WTC11 (cell line): Measurements from ENCODE around the gene RETSAT. TPM values are rescaled to one million over a fixed set of nuclear protein-coding genes. Genes with fewer than 3 reads are reported as not detected.

Source experiments
- ATAC-seq: fragments of 200-7000 bp; cut with Tn5 transposase; 2 replicates; pipeline ENCODE4 v1.10.0; 2021; ENCODE audit warnings: mild to moderate bottlenecking, moderate library complexity
- CTCF ChIA-PET: fragments of 300-600 bp; sonication (Branson Sonifier 250); formaldehyde crosslinking; loops from one replicate; lab custom pipeline; 2021; ENCODE audit warnings: antibody characterized with exemption; lab: Charles Lee
- POLR2A ChIA-PET: fragments of 350-600 bp; sonication (Branson Sonifier 250); formaldehyde crosslinking; loops from one replicate; lab custom pipeline; 2021; ENCODE audit warnings: antibody characterized with exemption; lab: Charles Lee
- DNase-seq: peaks from one replicate; pipeline ENCODE4 v3.0.0; 2021; ENCODE audit warnings: low spot score
- H3K27ac Mint-ChIP-seq: 2 replicates; pipeline ENCODE4 v1.8.0; 2021; ENCODE audit warnings: mixed read lengths
- H3K27me3 Mint-ChIP-seq: 2 replicates; pipeline ENCODE4 v1.8.0; 2021; ENCODE audit warnings: low read depth, mild to moderate bottlenecking, moderate library complexity, mixed read lengths
- H3K36me3 Mint-ChIP-seq: 2 replicates; pipeline ENCODE4 v1.8.0; 2021; ENCODE audit warnings: mixed read lengths
- H3K4me1 Mint-ChIP-seq: 2 replicates; pipeline ENCODE4 v1.8.0; 2022; ENCODE audit warnings: mixed read lengths
- H3K4me3 Mint-ChIP-seq: 2 replicates; pipeline ENCODE4 v1.8.0; 2021; ENCODE audit warnings: mild to moderate bottlenecking, moderate library complexity, mixed read lengths
- H3K9me3 Mint-ChIP-seq: 2 replicates; pipeline ENCODE4 v1.8.0; 2021; ENCODE audit warnings: mixed read lengths
- FOXJ3 ChIP-seq: sonication (generic); formaldehyde crosslinking; IDR thresholded peaks from 2 replicates; pipeline ENCODE4 v1.9.0; 2021; ENCODE audit warnings: missing genetic modification reagents, mild to moderate bottlenecking, borderline replicate concordance
- FOXK1 ChIP-seq: sonication (generic); formaldehyde crosslinking; IDR thresholded peaks from 2 replicates; pipeline ENCODE4 v1.8.0; 2022; ENCODE audit warnings: mild to moderate bottlenecking, moderate library complexity, missing genetic modification reagents
- GABPB1 ChIP-seq: sonication (generic); formaldehyde crosslinking; IDR thresholded peaks from 2 replicates; pipeline ENCODE4 v1.8.1; 2023; ENCODE audit warnings: mild to moderate bottlenecking, missing genetic modification reagents
- GTF2I ChIP-seq: fragments of 250-450 bp; sonication (Bioruptor Pico); conservative IDR thresholded peaks from 2 replicates; pipeline ENCODE4 v1.4.0; 2021; ENCODE audit warnings: mild to moderate bottlenecking
- KAT7 ChIP-seq: sonication (generic); formaldehyde crosslinking; IDR thresholded peaks from 2 replicates; pipeline ENCODE4 v1.8.1; 2023; ENCODE audit warnings: missing genetic modification reagents, mild to moderate bottlenecking, borderline replicate concordance
- SMAD3 ChIP-seq: sonication (generic); formaldehyde crosslinking; IDR thresholded peaks from 2 replicates; pipeline ENCODE4 v1.8.0; 2022; ENCODE audit warnings: missing genetic modification reagents, mild to moderate bottlenecking, borderline replicate concordance
- TEAD1 ChIP-seq: sonication (generic); formaldehyde crosslinking; IDR thresholded peaks from 2 replicates; pipeline ENCODE4 v1.8.0; 2022; ENCODE audit warnings: mild to moderate bottlenecking, missing genetic modification reagents
- TP53 ChIP-seq: sonication (generic); formaldehyde crosslinking; IDR thresholded peaks from 2 replicates; pipeline ENCODE4 v1.8.1; 2023; ENCODE audit warnings: mild to moderate bottlenecking, missing genetic modification reagents
- ZNF138 ChIP-seq: sonication (generic); formaldehyde crosslinking; conservative IDR thresholded peaks from 2 replicates; pipeline ENCODE4 v1.8.1; 2022; ENCODE audit warnings: mild to moderate bottlenecking, moderate library complexity, missing genetic modification reagents
- ZNF317 ChIP-seq: sonication (generic); formaldehyde crosslinking; IDR thresholded peaks from 2 replicates; pipeline ENCODE4 v1.8.1; 2023; ENCODE audit warnings: low read depth, mild to moderate bottlenecking, moderate library complexity, missing genetic modification reagents, borderline replicate concordance
- total RNA-seq: library from RNA; stranded (reverse); gene quantifications from 3 replicates; pipeline ENCODE4 v1.2.3, GENCODE V29; 2021
- TF ChIP-seq, protein P1 (sequence below): fragments of 250-450 bp; sonication (Bioruptor Pico); IDR thresholded peaks from 2 replicates; pipeline ENCODE4 v1.9.0; 2021; ENCODE audit warnings: mild to moderate bottlenecking
- TF ChIP-seq, protein P2 (sequence below): sonication (generic); formaldehyde crosslinking; IDR thresholded peaks from 2 replicates; pipeline ENCODE4 v1.8.1; 2022; ENCODE audit warnings: missing genetic modification reagents, borderline replicate concordance
- TF ChIP-seq, protein P3 (sequence below): sonication (generic); formaldehyde crosslinking; IDR thresholded peaks from 2 replicates; pipeline ENCODE4 v1.8.1; 2022; ENCODE audit warnings: mild to moderate bottlenecking, missing genetic modification reagents, moderate library complexity, borderline replicate concordance
- TF ChIP-seq, protein P4 (sequence below): sonication (generic); formaldehyde crosslinking; IDR thresholded peaks from 2 replicates; pipeline ENCODE4 v1.8.1; 2022; ENCODE audit warnings: low read depth, mild to moderate bottlenecking, moderate library complexity, missing genetic modification reagents, borderline replicate concordance
- TF ChIP-seq, protein P5 (sequence below): sonication (generic); formaldehyde crosslinking; IDR thresholded peaks from 2 replicates; pipeline ENCODE4 v1.8.0; 2022; ENCODE audit warnings: mild to moderate bottlenecking, missing genetic modification reagents
- TF ChIP-seq, protein P6 (sequence below): sonication (generic); formaldehyde crosslinking; IDR thresholded peaks from 2 replicates; pipeline ENCODE4 v1.8.1; 2023; ENCODE audit warnings: mild to moderate bottlenecking, missing genetic modification reagents

Gene RETSAT
- total RNA-seq, 1 experiment from 2014 or later, result 24.4 TPM

DNA sequence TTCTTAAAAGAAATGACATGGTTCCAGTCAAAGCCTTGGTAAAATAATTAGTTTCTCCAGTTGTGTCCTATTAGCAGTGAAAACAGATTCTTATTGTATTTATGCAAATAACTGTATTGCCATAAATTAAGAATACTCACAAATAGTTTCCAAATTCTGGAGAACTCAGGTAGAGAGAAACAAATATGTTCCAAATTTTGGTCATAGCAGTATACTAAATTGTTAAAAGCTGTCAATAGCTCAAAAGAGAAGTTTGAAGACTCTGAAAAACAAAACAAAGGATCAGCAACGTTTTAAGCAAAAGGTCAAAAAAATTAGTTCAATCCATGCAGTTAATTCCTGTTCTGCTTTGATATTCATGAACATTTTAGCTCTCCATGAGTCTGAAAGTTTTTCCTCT lies 25.7 kb upstream of the RETSAT start:
- no peak for ATAC-seq
- Mint-ChIP-seq H3K4me1 (peaks cover 10% of the 10 kb centered on the region), H3K9me3 (peaks cover 17% of the 10 kb centered on the region), H3K36me3 (peaks cover 46% of the 10 kb centered on the region), H3K27me3 (no peaks in the 10 kb centered on the region; the same call in 1 of the 2 replicates), H3K4me3 (no peak overlapping the region), H3K27ac (no peak overlapping the region)
- ChIA-PET CTCF (no interaction called here), POLR2A (no interaction called here)
- no peak for DNase-seq
- TF ChIP-seq TEAD1 (CRISPR knock-in tag), result no peak
- TF ChIP-seq ZNF138 (CRISPR knock-in tag), result no peak
- TF ChIP-seq, protein P1, sequence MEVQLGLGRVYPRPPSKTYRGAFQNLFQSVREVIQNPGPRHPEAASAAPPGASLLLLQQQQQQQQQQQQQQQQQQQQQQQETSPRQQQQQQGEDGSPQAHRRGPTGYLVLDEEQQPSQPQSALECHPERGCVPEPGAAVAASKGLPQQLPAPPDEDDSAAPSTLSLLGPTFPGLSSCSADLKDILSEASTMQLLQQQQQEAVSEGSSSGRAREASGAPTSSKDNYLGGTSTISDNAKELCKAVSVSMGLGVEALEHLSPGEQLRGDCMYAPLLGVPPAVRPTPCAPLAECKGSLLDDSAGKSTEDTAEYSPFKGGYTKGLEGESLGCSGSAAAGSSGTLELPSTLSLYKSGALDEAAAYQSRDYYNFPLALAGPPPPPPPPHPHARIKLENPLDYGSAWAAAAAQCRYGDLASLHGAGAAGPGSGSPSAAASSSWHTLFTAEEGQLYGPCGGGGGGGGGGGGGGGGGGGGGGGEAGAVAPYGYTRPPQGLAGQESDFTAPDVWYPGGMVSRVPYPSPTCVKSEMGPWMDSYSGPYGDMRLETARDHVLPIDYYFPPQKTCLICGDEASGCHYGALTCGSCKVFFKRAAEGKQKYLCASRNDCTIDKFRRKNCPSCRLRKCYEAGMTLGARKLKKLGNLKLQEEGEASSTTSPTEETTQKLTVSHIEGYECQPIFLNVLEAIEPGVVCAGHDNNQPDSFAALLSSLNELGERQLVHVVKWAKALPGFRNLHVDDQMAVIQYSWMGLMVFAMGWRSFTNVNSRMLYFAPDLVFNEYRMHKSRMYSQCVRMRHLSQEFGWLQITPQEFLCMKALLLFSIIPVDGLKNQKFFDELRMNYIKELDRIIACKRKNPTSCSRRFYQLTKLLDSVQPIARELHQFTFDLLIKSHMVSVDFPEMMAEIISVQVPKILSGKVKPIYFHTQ, result no peak
- TF ChIP-seq, protein P2, sequence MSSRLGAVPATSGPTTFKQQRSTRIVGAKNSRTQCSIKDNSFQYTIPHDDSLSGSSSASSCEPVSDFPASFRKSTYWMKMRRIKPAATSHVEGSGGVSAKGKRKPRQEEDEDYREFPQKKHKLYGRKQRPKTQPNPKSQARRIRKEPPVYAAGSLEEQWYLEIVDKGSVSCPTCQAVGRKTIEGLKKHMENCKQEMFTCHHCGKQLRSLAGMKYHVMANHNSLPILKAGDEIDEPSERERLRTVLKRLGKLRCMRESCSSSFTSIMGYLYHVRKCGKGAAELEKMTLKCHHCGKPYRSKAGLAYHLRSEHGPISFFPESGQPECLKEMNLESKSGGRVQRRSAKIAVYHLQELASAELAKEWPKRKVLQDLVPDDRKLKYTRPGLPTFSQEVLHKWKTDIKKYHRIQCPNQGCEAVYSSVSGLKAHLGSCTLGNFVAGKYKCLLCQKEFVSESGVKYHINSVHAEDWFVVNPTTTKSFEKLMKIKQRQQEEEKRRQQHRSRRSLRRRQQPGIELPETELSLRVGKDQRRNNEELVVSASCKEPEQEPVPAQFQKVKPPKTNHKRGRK (CRISPR knock-in tag), result no peak
- TF ChIP-seq, all 79 proteins: peak for 0

DNA sequence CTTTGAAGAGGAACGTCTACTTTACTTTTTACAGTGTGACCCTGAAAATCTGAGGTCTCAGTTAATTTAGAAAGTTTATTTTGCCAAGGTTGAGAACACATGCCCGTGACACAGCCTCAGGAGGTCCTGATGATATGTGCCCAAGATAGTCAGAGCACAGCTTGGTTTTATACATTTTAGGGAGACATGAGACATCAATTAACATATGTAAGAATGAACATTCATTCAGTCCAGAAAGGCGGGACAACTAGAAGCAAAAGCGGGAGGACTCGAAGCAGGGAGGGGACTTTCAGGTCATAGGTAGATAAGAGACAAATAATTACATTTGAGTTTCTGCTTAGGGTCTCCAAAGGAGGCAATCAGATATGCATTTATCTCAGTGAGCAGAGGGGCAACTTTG lies 23.9 kb upstream of the RETSAT start:
- ChIA-PET POLR2A (no interaction called here), CTCF (no interaction called here)
- Mint-ChIP-seq H3K9me3 (peaks cover 21% of the 10 kb centered on the region), H3K27ac (no peak overlapping the region; the same call in 1 of the 2 replicates), H3K27me3 (no peaks in the 10 kb centered on the region; the same call in 1 of the 2 replicates), H3K4me1 (no peaks in the 10 kb centered on the region), H3K36me3 (peaks cover 53% of the 10 kb centered on the region), H3K4me3 (no peak overlapping the region)
- DNase-seq (no peak), ATAC-seq (no peak)
- no peak for TF ChIP-seq FOXJ3 (CRISPR knock-in tag)

DNA sequence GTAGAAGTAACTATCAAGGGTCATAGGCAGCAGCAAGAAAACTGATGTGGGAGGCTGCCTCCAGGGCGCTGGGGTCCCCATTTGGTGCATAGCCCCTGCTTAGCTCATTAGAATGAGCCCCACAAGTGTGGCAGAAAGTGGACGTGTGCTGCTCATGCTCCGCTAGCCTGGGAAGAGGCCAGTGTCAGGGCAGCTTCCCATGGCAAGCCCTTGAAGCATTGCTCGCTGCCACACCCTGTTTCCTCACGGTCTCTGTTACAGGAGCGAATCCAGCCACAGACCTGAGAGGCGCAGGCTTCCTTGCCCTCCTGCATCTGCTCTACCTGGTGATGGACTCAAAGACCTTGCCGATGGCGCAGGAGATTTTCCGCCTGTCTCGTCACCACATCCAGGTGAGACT lies 22.8 kb upstream of the RETSAT start:
- H3K9me3 Mint-ChIP-seq, result peaks cover 21% of the 10 kb centered on the region
- no peaks in the 10 kb centered on the region for H3K27me3 Mint-ChIP-seq
- POLR2A ChIA-PET, result no interaction called here
- no peak for ATAC-seq
- no peak overlapping the region for H3K4me3 Mint-ChIP-seq
- peaks cover 50% of the 10 kb centered on the region for H3K36me3 Mint-ChIP-seq
- DNase-seq, result no peak
- H3K27ac Mint-ChIP-seq, result no peak overlapping the region
- no peaks in the 10 kb centered on the region for H3K4me1 Mint-ChIP-seq
- TF ChIP-seq, protein P3, sequence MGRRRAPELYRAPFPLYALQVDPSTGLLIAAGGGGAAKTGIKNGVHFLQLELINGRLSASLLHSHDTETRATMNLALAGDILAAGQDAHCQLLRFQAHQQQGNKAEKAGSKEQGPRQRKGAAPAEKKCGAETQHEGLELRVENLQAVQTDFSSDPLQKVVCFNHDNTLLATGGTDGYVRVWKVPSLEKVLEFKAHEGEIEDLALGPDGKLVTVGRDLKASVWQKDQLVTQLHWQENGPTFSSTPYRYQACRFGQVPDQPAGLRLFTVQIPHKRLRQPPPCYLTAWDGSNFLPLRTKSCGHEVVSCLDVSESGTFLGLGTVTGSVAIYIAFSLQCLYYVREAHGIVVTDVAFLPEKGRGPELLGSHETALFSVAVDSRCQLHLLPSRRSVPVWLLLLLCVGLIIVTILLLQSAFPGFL (CRISPR knock-in tag), result no peak
- TF ChIP-seq GABPB1 (CRISPR knock-in tag) (no peak), TP53 (CRISPR knock-in tag) (no peak), FOXK1 (CRISPR knock-in tag) (no peak), SMAD3 (CRISPR knock-in tag) (no peak), ZNF317 (CRISPR knock-in tag) (no peak), GTF2I (no peak), KAT7 (CRISPR knock-in tag) (no peak)
- TF ChIP-seq, protein P4, sequence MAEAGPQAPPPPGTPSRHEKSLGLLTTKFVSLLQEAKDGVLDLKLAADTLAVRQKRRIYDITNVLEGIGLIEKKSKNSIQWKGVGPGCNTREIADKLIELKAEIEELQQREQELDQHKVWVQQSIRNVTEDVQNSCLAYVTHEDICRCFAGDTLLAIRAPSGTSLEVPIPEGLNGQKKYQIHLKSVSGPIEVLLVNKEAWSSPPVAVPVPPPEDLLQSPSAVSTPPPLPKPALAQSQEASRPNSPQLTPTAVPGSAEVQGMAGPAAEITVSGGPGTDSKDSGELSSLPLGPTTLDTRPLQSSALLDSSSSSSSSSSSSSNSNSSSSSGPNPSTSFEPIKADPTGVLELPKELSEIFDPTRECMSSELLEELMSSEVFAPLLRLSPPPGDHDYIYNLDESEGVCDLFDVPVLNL (CRISPR knock-in tag), result no peak
- TF ChIP-seq, protein P5, sequence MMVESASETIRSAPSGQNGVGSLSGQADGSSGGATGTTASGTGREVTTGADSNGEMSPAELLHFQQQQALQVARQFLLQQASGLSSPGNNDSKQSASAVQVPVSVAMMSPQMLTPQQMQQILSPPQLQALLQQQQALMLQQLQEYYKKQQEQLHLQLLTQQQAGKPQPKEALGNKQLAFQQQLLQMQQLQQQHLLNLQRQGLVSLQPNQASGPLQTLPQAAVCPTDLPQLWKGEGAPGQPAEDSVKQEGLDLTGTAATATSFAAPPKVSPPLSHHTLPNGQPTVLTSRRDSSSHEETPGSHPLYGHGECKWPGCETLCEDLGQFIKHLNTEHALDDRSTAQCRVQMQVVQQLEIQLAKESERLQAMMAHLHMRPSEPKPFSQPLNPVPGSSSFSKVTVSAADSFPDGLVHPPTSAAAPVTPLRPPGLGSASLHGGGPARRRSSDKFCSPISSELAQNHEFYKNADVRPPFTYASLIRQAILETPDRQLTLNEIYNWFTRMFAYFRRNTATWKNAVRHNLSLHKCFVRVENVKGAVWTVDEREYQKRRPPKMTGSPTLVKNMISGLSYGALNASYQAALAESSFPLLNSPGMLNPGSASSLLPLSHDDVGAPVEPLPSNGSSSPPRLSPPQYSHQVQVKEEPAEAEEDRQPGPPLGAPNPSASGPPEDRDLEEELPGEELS (CRISPR knock-in tag), result no peak
- TF ChIP-seq, protein P6, sequence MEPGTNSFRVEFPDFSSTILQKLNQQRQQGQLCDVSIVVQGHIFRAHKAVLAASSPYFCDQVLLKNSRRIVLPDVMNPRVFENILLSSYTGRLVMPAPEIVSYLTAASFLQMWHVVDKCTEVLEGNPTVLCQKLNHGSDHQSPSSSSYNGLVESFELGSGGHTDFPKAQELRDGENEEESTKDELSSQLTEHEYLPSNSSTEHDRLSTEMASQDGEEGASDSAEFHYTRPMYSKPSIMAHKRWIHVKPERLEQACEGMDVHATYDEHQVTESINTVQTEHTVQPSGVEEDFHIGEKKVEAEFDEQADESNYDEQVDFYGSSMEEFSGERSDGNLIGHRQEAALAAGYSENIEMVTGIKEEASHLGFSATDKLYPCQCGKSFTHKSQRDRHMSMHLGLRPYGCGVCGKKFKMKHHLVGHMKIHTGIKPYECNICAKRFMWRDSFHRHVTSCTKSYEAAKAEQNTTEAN, result no peak
- TF ChIP-seq, all 79 proteins: peak for 0
- CTCF ChIA-PET, result interaction anchor here (1.3 to 2.0 kb wide), 2 partner anchors 14 to 175 kb away, joined by 4 read pairs; no protein-coding TSS in a partner anchor
